Measurements from ENCODE around the gene UBE2L6. TPM values are rescaled to one million over a fixed set of nuclear protein-coding genes. Genes with fewer than 3 reads are reported as not detected.

UBE2L6 gene
- total RNA-seq, 1 experiment from 2014 or later: 122 TPM

- H3K4me2 ChIP-seq: peak overlapping the region; percentile 90
- TF ChIP-seq EZH2 (IDR thresholded peaks at IDR 0.05; ENCODE audit: low read depth): no peak
- no peak for TF ChIP-seq CTCF (conservative IDR thresholded peaks at IDR 0.05)
- no peaks in the 10 kb centered on the region for H3K79me2 ChIP-seq (ENCODE audit: low read depth)
- no peaks in the 10 kb centered on the region for H3K9me3 ChIP-seq (ENCODE audit: insufficient read depth, low read depth)
- H3K27ac ChIP-seq: no peak overlapping the region
- H3K4me3 ChIP-seq: peak overlapping the region; percentile 38; the same call in 1 of the 2 replicates
- intact Hi-C loops (cut with micrococcal nuclease; ENCODE audit: unreplicated experiment): no loop called here
- no peaks in the 10 kb centered on the region for H3K9me2 ChIP-seq (ENCODE audit: insufficient read depth)
- POLR2A ChIA-PET (ENCODE audit: unreplicated experiment): no interaction called here
- BruUV-seq (replicated peaks): no TSS peak
- no peaks in the 10 kb centered on the region for H4K20me1 ChIP-seq (ENCODE audit: insufficient read depth)
- H3F3A ChIP-seq (ENCODE audit: insufficient read depth, low read depth): no peaks in the 10 kb centered on the region
- no peaks in the 10 kb centered on the region for H3K36me3 ChIP-seq (ENCODE audit: low read depth)
- no peaks in the 10 kb centered on the region for H3K27me3 ChIP-seq (ENCODE audit: insufficient read depth, low read depth)
- CTCF ChIA-PET: interaction anchor here (1.2 kb wide), 1 partner anchor 37 kb away, joined by 3 read pairs; no protein-coding TSS in a partner anchor
- peak in 1 of 2 experiments; percentile 26 for DNase-seq
- peaks cover 24% of the 10 kb centered on the region for H3K4me1 ChIP-seq (replicated peaks; ENCODE audit: insufficient read depth)
- H2AFZ ChIP-seq: no peak overlapping the region
These were observed 1.2 kb downstream of the UBE2L6 start for GRCh38 chr11:57566005-57566904.

- no peak overlapping the region for H2AFZ ChIP-seq
These were observed 4.9 kb downstream of the UBE2L6 start for GRCh38 chr11:57562596-57562995.

More at GRCh38 chr11:57562596-57562995, 4.9 kb downstream of the UBE2L6 start:
- Histone ChIP-seq H4K20me1 (ENCODE audit: insufficient read depth) (no peaks in the 10 kb centered on the region), H3F3A (ENCODE audit: insufficient read depth, low read depth) (no peaks in the 10 kb centered on the region), H3K9me2 (ENCODE audit: insufficient read depth) (no peaks in the 10 kb centered on the region; the same call in 1 of the 2 replicates), H3K4me2 (no peak overlapping the region), H3K4me1 (replicated peaks; ENCODE audit: insufficient read depth) (peaks cover 21% of the 10 kb centered on the region), H3K27me3 (ENCODE audit: insufficient read depth, low read depth) (no peaks in the 10 kb centered on the region), H3K4me3 (no peak overlapping the region), H3K9me3 (ENCODE audit: insufficient read depth, low read depth) (no peaks in the 10 kb centered on the region), H3K36me3 (ENCODE audit: low read depth) (no peaks in the 10 kb centered on the region), H3K27ac (no peak overlapping the region), H3K79me2 (ENCODE audit: low read depth) (no peaks in the 10 kb centered on the region)
- BruUV-seq (replicated peaks): no TSS peak
- intact Hi-C loops (cut with micrococcal nuclease; ENCODE audit: unreplicated experiment): no loop called here
- TF ChIP-seq EZH2 (IDR thresholded peaks at IDR 0.05; ENCODE audit: low read depth): no peak
- TF ChIP-seq CTCF (conservative IDR thresholded peaks at IDR 0.05): no peak; the same call in 1 of the 2 replicates
- DNase-seq: no peak
- CTCF ChIA-PET: interaction anchor here (0.7 kb wide), 1 partner anchor 109 kb away, joined by 3 read pairs; no protein-coding TSS in a partner anchor
- POLR2A ChIA-PET (ENCODE audit: unreplicated experiment): no interaction called here
